GM10248 (cell line): ENCODE results near the gene CLEC3B.
A peak's percentile ranks its signal among the peaks of the same experiment; 100 is the strongest.

ENCODE experiments used
- CTCF ChIA-PET: fragments of 300-600 bp; sonication (Branson Sonifier 250); formaldehyde crosslinking; extraction: SDS; loops from one replicate; lab custom pipeline; 2021; ENCODE audit warnings: antibody characterized with exemption; lab: Yijun Ruan, JAX
- POLR2A ChIA-PET: fragments of 350-650 bp; sonication (Branson Sonifier 250); formaldehyde crosslinking; extraction: SDS; loops from one replicate; lab custom pipeline; 2020; ENCODE audit warnings: antibody characterized with exemption; lab: Yijun Ruan, JAX
- DNase-seq: peaks from one replicate; pipeline ENCODE4 v3.0.0; 2012; ENCODE audit errors: extremely low spot score
- CTCF ChIP-seq: IDR thresholded peaks from 2 replicates; pipeline ENCODE4 v1.5.1; 2012; ENCODE audit warnings: mild to moderate bottlenecking, low read depth; ENCODE audit errors: extremely low read depth, missing control alignments, control extremely low read depth

Gene CLEC3B

GRCh38 chr3:44987332-44987731, 38.8 kb upstream of the CLEC3B start:
- CTCF ChIA-PET = interaction anchor here (1.3 to 2.9 kb wide), 5 partner anchors 9 to 51 kb away, joined by 5 to 13 read pairs (median 8); partner anchors contain the start of genes EXOSC7 and ZDHHC3
- POLR2A ChIA-PET = no interaction called here
- TF ChIP-seq CTCF = no peak
- DNase-seq = no peak

- ChIA-PET CTCF (interaction anchor here (1.1 to 3.3 kb wide), 7 partner anchors 8 to 67 kb away, joined by 3 to 16 read pairs (median 8); partner anchors contain the start of genes EXOSC7 and ZDHHC3), POLR2A (no interaction called here)
- no peak for TF ChIP-seq CTCF
- DNase-seq = no peak
These were observed 38.0 kb upstream of the CLEC3B start for GRCh38 chr3:44988073-44988472.

GRCh38 chr3:44989141-44989540, 37.0 kb upstream of the CLEC3B start:
- CTCF ChIA-PET = interaction anchor here (1.0 to 3.3 kb wide), 4 partner anchors 12 to 66 kb away, joined by 3 to 16 read pairs (median 6); partner anchors contain the start of genes EXOSC7 and ZDHHC3
- no peak for DNase-seq
- POLR2A ChIA-PET = no interaction called here
- TF ChIP-seq CTCF = no peak

- TF ChIP-seq CTCF = no peak
- no peak for DNase-seq
- ChIA-PET CTCF (interaction anchor here (1.0 to 3.3 kb wide), 4 partner anchors 13 to 22 kb away, joined by 3 to 16 read pairs (median 3); partner anchors contain the start of genes EXOSC7 and ZDHHC3), POLR2A (no interaction called here)
These were observed 36.3 kb upstream of the CLEC3B start for GRCh38 chr3:44989636-44990373.

- DNase-seq = no peak
- ChIA-PET CTCF (interaction anchor here (1.0 to 5.4 kb wide), 6 partner anchors 8 to 35 kb away, joined by 3 to 44 read pairs (median 4); partner anchors contain the start of genes EXOSC7 and ZDHHC3), POLR2A (no interaction called here)
- no peak for TF ChIP-seq CTCF
These were observed 34.8 kb upstream of the CLEC3B start for GRCh38 chr3:44991326-44991725.

- DNase-seq = peak; percentile 35
- ChIA-PET POLR2A (no interaction called here), CTCF (interaction anchor here (0.7 to 5.4 kb wide), 10 partner anchors 8 to 1085 kb away, joined by 3 to 44 read pairs (median 4); partner anchors contain the start of genes EXOSC7 and ZDHHC3)
- peak; percentile 41 for TF ChIP-seq CTCF
These were observed 33.3 kb upstream of the CLEC3B start for GRCh38 chr3:44992555-44993470.
